ENCODE measurements around the gene ARGLU1. TPM values are rescaled to one million over a fixed set of nuclear protein-coding genes. Genes with fewer than 3 reads are reported as not detected.

ARGLU1 gene
- 25.6 and 46.3 TPM in 2 replicates for polyA plus RNA-seq (2011; rRNA removed)
- 4.0 and 4.6 TPM in 2 replicates for polyA minus RNA-seq (2011; rRNA and poly(A)+ RNA removed)

DNA sequence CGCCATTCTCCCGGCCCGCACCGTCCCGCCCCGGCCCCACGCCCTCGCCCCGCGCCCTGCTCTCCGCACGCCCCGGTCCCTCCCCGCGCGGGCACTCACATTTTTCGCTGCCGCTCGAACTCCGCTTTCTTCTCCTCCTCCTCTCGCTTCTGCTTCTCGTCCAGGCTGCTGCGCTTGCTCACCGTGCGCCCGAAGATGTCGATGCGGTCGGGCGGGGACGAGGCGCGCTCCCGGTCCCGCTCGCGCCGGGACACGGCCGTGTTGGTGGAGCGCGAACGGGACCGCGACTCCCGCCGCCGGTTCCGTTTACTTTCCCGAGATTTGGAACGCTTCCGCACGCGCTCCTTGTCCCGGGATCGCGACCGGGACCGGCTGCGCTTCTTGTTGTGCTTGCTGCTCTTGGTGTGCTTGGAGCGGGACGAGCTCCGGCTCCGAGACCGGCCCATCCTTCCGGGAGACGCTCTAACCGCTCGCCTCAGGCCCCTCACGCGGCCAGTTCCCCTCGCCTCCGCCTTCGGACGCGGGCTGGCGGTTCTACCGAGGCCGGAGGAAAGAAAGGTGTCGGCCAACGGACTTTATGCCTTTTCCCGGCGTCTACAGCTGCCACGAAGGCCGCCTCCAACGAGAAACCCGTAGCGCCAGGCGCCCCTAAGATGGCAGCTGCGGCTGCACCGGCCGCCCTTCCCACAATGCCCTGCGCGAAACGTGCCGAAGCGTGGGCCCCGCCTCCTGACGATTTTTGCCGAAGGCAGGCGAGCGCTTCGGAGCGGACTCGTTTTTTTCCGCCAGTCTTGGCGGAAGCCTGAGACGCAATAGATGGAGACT, at the start of gene ARGLU1:
Gene ARGLU1, minus strand, starts transcription at position 664 of the 825 bp plus-strand sequence. Its CDS starts 218 bp downstream, at position 446.
- no peaks in the 10 kb centered on the region for H3K36me3 ChIP-seq (ENCODE audit: control insufficient read depth, insufficient read depth, low read length)
- ChIA-PET POLR2A (no interaction called here), CTCF (interaction anchor here (1.2 to 2.4 kb wide), 4 partner anchors 9 to 56 kb away, joined by 3 to 10 read pairs (median 4); no protein-coding TSS in a partner anchor)
- DNase-seq (ENCODE audit: low read depth), result peak; percentile 52
- H3K27me3 ChIP-seq (ENCODE audit: control insufficient read depth, insufficient read depth, low read length), result no peaks in the 10 kb centered on the region
- no peak for TF ChIP-seq CTCF (IDR thresholded peaks at IDR 0.05; ENCODE audit: insufficient read depth, low read depth, low read length)
- peak within 1 kb of the TSS; percentile 95 for H3K4me3 ChIP-seq (ENCODE audit: low read depth, low read length)

DNA sequence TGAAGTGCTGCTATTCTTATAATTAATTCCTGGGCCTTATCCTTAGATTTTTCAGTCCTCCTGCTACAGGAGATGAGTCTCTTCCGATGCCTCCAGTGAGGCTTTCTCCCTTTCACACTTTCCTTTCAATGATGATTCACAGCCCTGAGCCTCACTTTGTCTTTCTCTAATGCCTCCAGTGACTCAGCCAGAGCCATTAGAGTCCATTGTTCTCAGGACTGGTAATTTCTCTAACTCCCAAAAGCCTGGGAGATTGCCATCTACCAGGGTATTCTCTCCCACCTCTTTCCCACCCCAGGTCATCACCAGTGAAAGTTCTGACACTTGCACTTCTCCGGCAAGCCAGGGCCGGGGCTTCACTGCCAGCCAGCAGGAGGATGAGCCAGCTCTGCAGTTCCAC, 49.6 kb upstream of the ARGLU1 start:
- CTCF ChIA-PET, result interaction anchor here (0.6 to 1.1 kb wide), 3 partner anchors 12 to 83 kb away, joined by 3 to 4 read pairs (median 3); no protein-coding TSS in a partner anchor
- TF ChIP-seq CTCF (IDR thresholded peaks at IDR 0.05; ENCODE audit: insufficient read depth, low read depth, low read length), result no peak
- Histone ChIP-seq H3K27me3 (ENCODE audit: control insufficient read depth, insufficient read depth, low read length) (peaks cover 5% of the 10 kb centered on the region; the same call in 1 of the 2 replicates), H3K36me3 (ENCODE audit: control insufficient read depth, insufficient read depth, low read length) (no peaks in the 10 kb centered on the region), H3K4me3 (ENCODE audit: low read depth, low read length) (no peak overlapping the region)
- POLR2A ChIA-PET, result no interaction called here
- no peak for DNase-seq (ENCODE audit: low read depth)

DNA sequence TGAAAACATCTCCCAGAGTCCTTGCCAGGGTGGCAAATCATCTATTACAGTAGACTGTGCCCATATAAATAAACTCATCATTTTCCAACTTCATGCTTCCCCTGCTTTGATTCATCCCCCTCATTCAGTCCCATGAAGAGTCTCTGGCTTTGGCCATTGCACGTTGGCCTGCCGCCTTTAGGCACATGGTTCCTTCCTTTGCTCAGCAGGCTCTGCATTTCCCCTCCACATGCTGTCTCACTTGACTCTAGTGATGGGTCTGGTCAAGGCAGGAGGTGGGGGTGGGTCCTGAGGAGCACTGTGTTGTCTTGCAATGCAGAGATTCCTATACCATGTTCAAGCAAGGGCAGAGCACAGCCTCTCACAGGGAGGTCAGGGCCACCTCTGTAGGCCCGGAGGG, 48.8 kb upstream of the ARGLU1 start:
- peaks cover 5% of the 10 kb centered on the region; the same call in 1 of the 2 replicates for H3K27me3 ChIP-seq (ENCODE audit: control insufficient read depth, insufficient read depth, low read length)
- POLR2A ChIA-PET, result no interaction called here
- H3K36me3 ChIP-seq (ENCODE audit: control insufficient read depth, insufficient read depth, low read length), result no peaks in the 10 kb centered on the region
- no peak overlapping the region for H3K4me3 ChIP-seq (ENCODE audit: low read depth, low read length)
- no peak for TF ChIP-seq CTCF (IDR thresholded peaks at IDR 0.05; ENCODE audit: insufficient read depth, low read depth, low read length)
- no peak for DNase-seq (ENCODE audit: low read depth)
- CTCF ChIA-PET, result interaction anchor here (1.1 kb wide), 1 partner anchor 80 kb away, joined by 4 read pairs; no protein-coding TSS in a partner anchor

DNA sequence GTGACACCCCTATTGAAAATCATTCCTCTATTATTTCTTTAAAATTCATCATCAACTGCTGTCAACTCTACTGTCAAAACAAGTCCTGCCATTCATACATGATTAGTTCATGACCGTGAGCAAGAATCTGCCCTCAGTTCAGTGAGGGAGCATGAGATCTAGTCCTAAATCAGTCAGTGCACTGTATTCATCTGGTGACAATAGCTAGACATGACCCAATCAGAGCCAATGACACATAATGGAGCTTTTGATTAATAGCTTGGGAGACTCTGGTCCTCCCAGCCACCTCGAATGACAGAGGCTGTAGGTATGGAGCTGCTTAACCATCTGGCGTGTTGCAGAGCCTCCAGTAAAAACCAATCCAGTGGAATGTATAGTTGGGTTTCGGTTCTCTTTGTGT, 46.9 kb upstream of the ARGLU1 start:
- Histone ChIP-seq H3K27me3 (ENCODE audit: control insufficient read depth, insufficient read depth, low read length) (no peaks in the 10 kb centered on the region), H3K36me3 (ENCODE audit: control insufficient read depth, insufficient read depth, low read length) (no peaks in the 10 kb centered on the region), H3K4me3 (ENCODE audit: low read depth, low read length) (no peak overlapping the region)
- ChIA-PET POLR2A (no interaction called here), CTCF (no interaction called here)
- no peak for TF ChIP-seq CTCF (IDR thresholded peaks at IDR 0.05; ENCODE audit: insufficient read depth, low read depth, low read length)
- no peak for DNase-seq (ENCODE audit: low read depth)

DNA sequence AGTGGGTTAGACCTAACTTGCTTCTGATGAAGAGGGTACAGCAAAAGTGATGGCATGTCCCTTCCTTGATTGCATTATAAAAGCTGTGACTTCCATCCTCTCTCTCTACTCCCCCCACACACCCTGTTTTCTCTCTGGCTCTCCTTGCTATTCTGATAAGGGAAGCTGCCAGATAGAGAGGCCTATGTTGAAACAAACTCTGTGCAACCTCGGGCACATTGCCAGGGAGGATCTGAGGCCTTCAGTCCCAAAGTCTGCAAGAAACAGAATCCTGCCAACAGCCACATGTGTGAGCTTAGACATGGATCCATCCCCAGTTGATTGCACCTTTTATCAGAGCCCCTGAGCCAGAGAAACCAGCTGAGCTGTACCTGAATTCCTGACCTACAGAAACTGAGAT, 44.8 kb upstream of the ARGLU1 start:
- ChIA-PET POLR2A (no interaction called here), CTCF (no interaction called here)
- TF ChIP-seq CTCF (IDR thresholded peaks at IDR 0.05; ENCODE audit: insufficient read depth, low read depth, low read length), result no peak
- no peak for DNase-seq (ENCODE audit: low read depth)
- Histone ChIP-seq H3K27me3 (ENCODE audit: control insufficient read depth, insufficient read depth, low read length) (no peaks in the 10 kb centered on the region), H3K4me3 (ENCODE audit: low read depth, low read length) (no peak overlapping the region), H3K36me3 (ENCODE audit: control insufficient read depth, insufficient read depth, low read length) (no peaks in the 10 kb centered on the region)
